NT2/D1 (cell line): ENCODE data around the gene PRG2.
"Not testable (repeated sequence)": the region's sequence is repeated elsewhere in the genome, so short reads cannot be mapped to it uniquely, and the experiment has no call there.

ENCODE experiments used
- DNase-seq: peaks from one replicate; pipeline ENCODE4 v3.0.0-alpha.2; 2011; ENCODE audit warnings: low read depth, low spot score
- H3K27me3 ChIP-seq: 2 replicates; pipeline ENCODE4 v1.6.0; 2011; ENCODE audit warnings: mild to moderate bottlenecking; ENCODE audit not compliant: insufficient read length, insufficient read depth
- H3K36me3 ChIP-seq: 2 replicates; pipeline ENCODE4 v1.6.1; 2011; ENCODE audit warnings: mild to moderate bottlenecking, low read length, mixed read lengths; ENCODE audit not compliant: insufficient read depth, insufficient read length
- H3K4me1 ChIP-seq: 2 replicates; pipeline ENCODE4 v1.5.1; 2011; ENCODE audit not compliant: insufficient read depth, insufficient read length
- H3K4me3 ChIP-seq: 2 replicates; pipeline ENCODE4 v1.5.1; 2011; ENCODE audit warnings: low read depth; ENCODE audit not compliant: insufficient read length
- H3K9ac ChIP-seq: 2 replicates; pipeline ENCODE4 v1.6.0; 2011; ENCODE audit warnings: low read depth; ENCODE audit not compliant: insufficient read length
- H3K9me3 ChIP-seq: 2 replicates; pipeline ENCODE4 v1.5.1; 2011; ENCODE audit warnings: mild to moderate bottlenecking, low read length; ENCODE audit not compliant: insufficient read depth
- SUZ12 ChIP-seq: IDR thresholded peaks from 2 replicates; pipeline ENCODE4 v1.6.1; 2011; ENCODE audit not compliant: insufficient read length, insufficient read depth; ENCODE audit errors: extremely low read depth
- YY1 ChIP-seq: IDR thresholded peaks from 2 replicates; pipeline ENCODE4 v1.6.1; 2011; ENCODE audit not compliant: insufficient read length, insufficient read depth
- ZNF274 ChIP-seq: IDR thresholded peaks from 2 replicates; pipeline ENCODE4 v1.6.1; 2011; ENCODE audit warnings: mild to moderate bottlenecking, low read depth, low read length

PRG2 gene

DNA sequence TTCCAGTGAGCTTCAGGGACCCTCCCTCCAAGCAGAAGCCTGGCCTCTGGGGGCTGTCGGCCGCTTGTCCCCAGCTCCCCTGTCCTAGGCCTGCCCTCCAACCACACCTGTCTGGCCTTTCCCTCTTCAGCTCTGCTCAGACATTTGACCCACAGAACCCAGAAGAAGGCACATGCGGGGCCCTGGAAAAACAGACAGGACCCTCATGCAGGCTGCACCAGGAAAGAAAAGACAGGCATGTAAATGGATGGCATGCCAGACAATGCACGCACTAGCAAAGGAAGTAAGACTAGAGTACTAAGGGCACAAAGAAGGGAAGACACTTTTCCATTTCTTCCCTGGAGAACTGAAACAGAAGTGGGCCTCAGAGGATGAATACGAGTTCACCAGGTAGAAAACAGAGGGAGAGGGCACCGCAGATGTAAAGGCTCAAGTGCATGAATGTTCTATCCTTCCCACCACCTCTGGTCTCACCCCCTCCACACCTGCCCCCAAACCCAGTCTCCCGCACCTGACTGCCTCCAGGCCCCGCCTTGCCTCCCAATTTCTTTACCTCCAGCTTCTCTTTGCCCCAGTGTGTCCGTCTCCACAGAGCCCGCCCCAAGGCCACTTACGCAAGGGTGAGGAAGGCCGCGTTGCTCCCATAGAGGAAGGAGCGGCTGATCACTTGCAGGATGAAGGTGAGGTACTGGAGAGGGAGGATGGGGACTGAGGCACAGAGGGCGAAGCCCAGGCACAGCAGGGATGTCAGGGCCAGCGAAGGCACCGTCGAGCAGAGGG lies 19.1 kb upstream of the PRG2 start:
- H3K4me1 ChIP-seq, result peaks cover 5% of the 10 kb centered on the region
- no peaks in the 10 kb centered on the region for H3K9me3 ChIP-seq
- H3K4me3 ChIP-seq, result no peak overlapping the region
- TF ChIP-seq YY1 (no peak), SUZ12 (no peak), ZNF274 (no peak)
- H3K36me3 ChIP-seq, result peaks cover 56% of the 10 kb centered on the region
- no peak for DNase-seq
- no peak overlapping the region for H3K9ac ChIP-seq
- no peaks in the 10 kb centered on the region for H3K27me3 ChIP-seq

- H3K4me1 ChIP-seq, result peaks cover 5% of the 10 kb centered on the region
- H3K9ac ChIP-seq, result no peak overlapping the region
- H3K36me3 ChIP-seq, result peaks cover 48% of the 10 kb centered on the region
- H3K9me3 ChIP-seq, result no peaks in the 10 kb centered on the region
- no peak for DNase-seq
- no peak for TF ChIP-seq YY1
- H3K27me3 ChIP-seq, result no peaks in the 10 kb centered on the region
- H3K4me3 ChIP-seq, result no peak overlapping the region
These were observed 18.3 kb upstream of the PRG2 start for GRCh38 chr11:57408771-57409170.

- no peak overlapping the region for H3K4me3 ChIP-seq
- no peaks in the 10 kb centered on the region for H3K9me3 ChIP-seq
- no peak for DNase-seq
- peaks cover 5% of the 10 kb centered on the region for H3K4me1 ChIP-seq
- peaks cover 43% of the 10 kb centered on the region for H3K36me3 ChIP-seq
- H3K27me3 ChIP-seq, result no peaks in the 10 kb centered on the region
- TF ChIP-seq SUZ12 (no peak), YY1 (no peak), ZNF274 (no peak)
- no peak overlapping the region for H3K9ac ChIP-seq
These were observed 17.6 kb upstream of the PRG2 start for GRCh38 chr11:57407941-57408475.

GRCh38 chr11:57407010-57407920 lies 16.8 kb upstream of the PRG2 start:
- DNase-seq, result no peak
- Histone ChIP-seq H3K9me3 (no peaks in the 10 kb centered on the region), H3K9ac (no peak overlapping the region), H3K27me3 (no peaks in the 10 kb centered on the region), H3K36me3 (peaks cover 43% of the 10 kb centered on the region), H3K4me3 (no peak overlapping the region), H3K4me1 (peaks cover 5% of the 10 kb centered on the region)
- TF ChIP-seq YY1, result no peak
- TF ChIP-seq SUZ12, result no peak
- no peak for TF ChIP-seq ZNF274

DNA sequence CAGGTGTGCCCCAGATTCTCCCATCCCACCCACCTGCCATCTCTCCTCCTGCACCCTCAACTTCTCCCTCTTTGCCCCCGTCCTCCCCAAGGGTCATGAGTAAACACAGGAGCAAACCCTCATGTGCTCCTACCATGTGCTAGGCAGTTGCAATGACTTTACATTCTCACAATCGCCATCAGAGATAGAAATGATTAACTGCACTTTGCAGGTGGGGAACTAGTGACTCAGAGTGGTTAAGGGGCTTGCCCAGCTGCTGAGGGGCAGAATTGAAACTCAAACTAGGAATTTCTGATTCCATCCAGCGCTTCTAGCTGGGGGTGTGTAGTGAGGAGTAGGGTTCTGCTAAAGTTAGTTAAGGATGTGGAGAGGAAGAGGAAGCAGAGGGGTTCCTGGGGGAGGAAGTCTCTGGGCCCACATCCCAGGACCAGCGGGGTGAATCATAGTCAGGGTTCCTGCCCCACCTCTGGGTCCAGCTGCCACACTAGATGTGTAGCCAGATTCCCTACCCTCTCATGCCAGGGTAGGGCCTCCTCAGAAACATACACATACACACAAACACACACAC lies 16.0 kb upstream of the PRG2 start:
- no peak overlapping the region for H3K4me3 ChIP-seq
- H3K9ac ChIP-seq, result no peak overlapping the region
- H3K4me1 ChIP-seq, result peaks cover 5% of the 10 kb centered on the region
- TF ChIP-seq SUZ12 (no peak), YY1 (no peak), ZNF274 (no peak)
- peaks cover 42% of the 10 kb centered on the region for H3K36me3 ChIP-seq
- H3K27me3 ChIP-seq, result no peaks in the 10 kb centered on the region
- DNase-seq, result no peak
- H3K9me3 ChIP-seq, result no peaks in the 10 kb centered on the region

- peaks cover 39% of the 10 kb centered on the region for H3K36me3 ChIP-seq
- no peak for TF ChIP-seq YY1
- no peak for TF ChIP-seq SUZ12
- TF ChIP-seq ZNF274, result no peak
- DNase-seq, result no peak
- peaks cover 5% of the 10 kb centered on the region for H3K4me1 ChIP-seq
- H3K9ac ChIP-seq, result no peak overlapping the region
- H3K9me3 ChIP-seq, result no peaks in the 10 kb centered on the region
- no peaks in the 10 kb centered on the region for H3K27me3 ChIP-seq
- H3K4me3 ChIP-seq, result no peak overlapping the region
These were observed 14.9 kb upstream of the PRG2 start for GRCh38 chr11:57405271-57405860.

DNA sequence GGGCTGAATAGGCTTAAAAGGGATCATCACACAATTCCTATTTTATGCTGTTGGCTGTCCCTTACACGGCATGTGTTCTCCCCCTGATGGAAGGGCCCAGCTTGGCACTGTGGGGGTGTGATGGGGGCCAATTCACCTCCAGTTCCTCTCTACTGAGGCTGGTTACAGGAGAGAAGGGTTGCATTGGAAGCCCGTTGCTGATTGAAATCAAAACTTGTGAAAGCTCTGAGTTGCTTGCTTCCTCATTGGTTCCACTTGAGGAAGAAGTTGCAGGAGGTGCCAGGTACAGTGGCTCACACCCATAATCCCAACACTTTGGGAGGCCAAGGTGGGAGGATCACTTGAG lies 13.3 kb upstream of the PRG2 start:
- no peak overlapping the region for H3K9ac ChIP-seq
- H3K36me3 ChIP-seq, result peaks cover 23% of the 10 kb centered on the region

GRCh38 chr11:57403003-57403801 lies 12.8 kb upstream of the PRG2 start:
- H3K4me1 ChIP-seq, H3K9ac ChIP-seq, H3K27me3 ChIP-seq, DNase-seq, H3K9me3 ChIP-seq, H3K4me3 ChIP-seq: not testable (repeated sequence)
- peaks cover 18% of the 10 kb centered on the region for H3K36me3 ChIP-seq

More for the DNA sequence above, 13.3 kb upstream of the PRG2 start:
- TF ChIP-seq YY1 (no peak), SUZ12 (no peak), ZNF274 (no peak)
- Histone ChIP-seq H3K4me1 (peaks cover 5% of the 10 kb centered on the region), H3K27me3 (no peaks in the 10 kb centered on the region), H3K4me3 (no peak overlapping the region), H3K9me3 (no peaks in the 10 kb centered on the region)
- no peak for DNase-seq
